ENCODE data around the gene SAMD4A.

Gene SAMD4A

DNA sequence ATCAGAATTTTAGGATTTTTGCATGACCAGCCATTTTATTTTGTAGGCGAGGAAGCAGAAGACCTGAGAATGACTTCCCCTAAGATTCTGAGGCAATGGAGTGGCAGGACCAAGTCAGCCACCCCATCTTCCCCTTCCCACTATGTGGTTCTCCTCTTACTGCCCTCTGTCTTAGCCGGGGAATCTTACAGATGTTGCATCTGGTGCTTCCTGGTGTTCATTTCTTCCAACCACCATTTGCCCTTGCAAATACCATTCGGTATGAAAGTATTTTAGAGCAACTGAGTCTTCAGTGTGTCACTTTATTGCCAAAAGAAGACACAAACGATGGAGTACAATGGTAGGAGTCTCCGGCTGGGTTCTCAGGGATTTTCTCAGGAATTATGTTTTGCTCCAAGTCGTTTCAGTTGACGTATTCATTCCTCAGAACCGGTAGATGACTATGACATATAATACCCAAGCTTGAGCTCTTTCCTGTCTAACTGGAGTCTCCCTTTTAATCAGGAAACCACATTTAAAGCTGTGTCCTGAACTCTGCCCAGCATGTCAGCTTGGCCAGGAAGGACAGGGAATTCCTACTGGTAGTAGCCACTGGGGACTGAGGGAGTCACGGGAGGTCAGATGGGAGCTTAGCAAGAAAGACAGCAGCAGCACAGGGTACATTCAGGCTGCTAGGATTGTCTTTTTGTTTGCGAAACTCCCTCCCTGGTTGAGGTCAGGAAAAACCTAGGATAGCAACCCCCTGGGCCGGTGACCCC, 87.0 kb downstream of the SAMD4A start:
- H3K23ac ChIP-seq (ENCODE audit: low read length) = no peak overlapping the region
- peak overlapping the region; percentile 57 for H2AK5ac ChIP-seq (ENCODE audit: low read length)
- H3K27me3 ChIP-seq (ENCODE audit: insufficient read depth, low read length) = no peaks in the 10 kb centered on the region
- peak overlapping the region; percentile 82 for H3K4ac ChIP-seq (ENCODE audit: low read depth, low read length)
- peaks cover 24% of the 10 kb centered on the region for H3K79me1 ChIP-seq (ENCODE audit: low read length)
- H3K79me2 ChIP-seq (ENCODE audit: control insufficient read depth, insufficient read depth, low read length, poor library complexity) = peaks cover 5% of the 10 kb centered on the region
- H2BK5ac ChIP-seq (ENCODE audit: low read depth, low read length, poor library complexity) = peak overlapping the region; percentile 58
- peak; percentile 87 to 88 for DNase-seq
- H4K12ac ChIP-seq (ENCODE audit: low read depth, low read length) = no peak overlapping the region
- H3K9ac ChIP-seq (ENCODE audit: low read length) = no peak overlapping the region
- peak overlapping the region; percentile 77 for H3K14ac ChIP-seq (ENCODE audit: low read length)
- WGBS (ENCODE audit: extremely low coverage, insufficient coverage, insufficient read length) = no CpG with 5 or more reads among the region's 11 CpGs
- peak overlapping the region; percentile 85 for H2BK120ac ChIP-seq (ENCODE audit: insufficient read depth, low read length, poor library complexity)
- H2BK12ac ChIP-seq (ENCODE audit: low read length) = peak overlapping the region; percentile 81
- H3K4me1 ChIP-seq (ENCODE audit: control insufficient read depth in 1 of 2, insufficient read depth in 2 of 2, low read length in 2 of 2) = peaks cover 26 to 34% of the 10 kb centered on the region in 2 experiments
- H3K36me3 ChIP-seq (ENCODE audit: control insufficient read depth in 1 of 2, insufficient read depth in 2 of 2, low read length in 2 of 2) = no peaks in the 10 kb centered on the region
- H4K8ac ChIP-seq (ENCODE audit: low read depth, low read length) = peak overlapping the region; percentile 17
- H3K4me3 ChIP-seq (ENCODE audit: low read depth, low read length) = no peak overlapping the region
- peak overlapping the region; percentile 75 for H4K91ac ChIP-seq (ENCODE audit: low read depth, low read length)
- H3K27ac ChIP-seq (ENCODE audit: low read depth, low read length) = peak overlapping the region; percentile 40
- peak overlapping the region; percentile 19 for H2AFZ ChIP-seq (ENCODE audit: insufficient read depth, low read length, poor library complexity)
- no peaks in the 10 kb centered on the region for H3K9me3 ChIP-seq (ENCODE audit: insufficient read depth, low read depth, low read length)
- H3K18ac ChIP-seq (ENCODE audit: low read length) = peak overlapping the region; percentile 72
- H3K4me2 ChIP-seq (ENCODE audit: low read length) = no peak overlapping the region

DNA sequence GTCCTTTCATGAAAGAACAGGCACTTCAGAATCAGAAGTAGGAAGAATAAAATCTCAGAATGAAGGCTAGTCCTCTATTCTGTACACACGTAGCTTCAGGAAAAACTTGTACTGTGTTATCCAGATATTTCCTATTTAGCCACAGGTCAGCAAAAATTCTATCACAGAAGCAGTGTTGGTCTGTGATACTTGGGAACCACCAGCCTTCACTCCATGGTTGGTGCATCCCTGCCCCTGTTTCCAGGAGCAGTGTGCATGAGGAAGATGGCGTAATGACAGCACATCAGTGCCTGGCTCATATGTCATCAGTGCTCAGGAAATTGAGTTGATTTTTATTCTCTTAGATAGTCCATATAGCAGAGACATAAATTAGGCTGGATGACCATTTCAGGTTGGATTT, 87.7 kb downstream of the SAMD4A start:
- WGBS (ENCODE audit: extremely low coverage, insufficient coverage, insufficient read length) = no CpG with 5 or more reads among the region's 2 CpGs
- peak overlapping the region; percentile 84 for H2BK12ac ChIP-seq (ENCODE audit: low read length)

DNA sequence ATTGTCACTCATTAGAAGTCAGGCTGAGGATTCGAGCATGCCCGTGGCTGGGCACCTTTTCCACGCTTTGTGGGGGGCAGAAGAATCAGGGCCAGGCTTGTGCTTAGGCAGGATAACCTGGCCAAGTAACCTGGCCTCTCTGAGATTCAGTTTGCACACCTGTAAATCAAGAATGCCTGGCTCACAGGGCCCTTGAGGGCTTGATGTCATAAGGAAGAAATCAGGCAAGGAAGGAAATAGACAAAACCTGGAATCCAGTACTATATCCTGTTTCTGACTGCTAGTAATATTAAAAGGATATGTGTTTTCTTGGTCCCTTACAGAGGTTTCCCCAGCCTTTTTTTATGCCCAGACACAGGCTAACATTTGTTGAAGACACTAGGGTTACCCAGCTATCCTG, 91.9 kb downstream of the SAMD4A start:
- no peak overlapping the region for H4K8ac ChIP-seq (ENCODE audit: low read depth, low read length)
- no peak overlapping the region for H3K4me2 ChIP-seq (ENCODE audit: low read length)
- no peak overlapping the region for H3K4ac ChIP-seq (ENCODE audit: low read depth, low read length)
- H3K9me3 ChIP-seq (ENCODE audit: insufficient read depth, low read depth, low read length) = no peaks in the 10 kb centered on the region
- H3K4me1 ChIP-seq (ENCODE audit: control insufficient read depth in 1 of 2, insufficient read depth in 2 of 2, low read length in 2 of 2) = peaks cover 13 to 22% of the 10 kb centered on the region in 2 experiments
- no peak overlapping the region for H2BK12ac ChIP-seq (ENCODE audit: low read length)
- H2BK120ac ChIP-seq (ENCODE audit: insufficient read depth, low read length, poor library complexity) = no peak overlapping the region
- H3K23ac ChIP-seq (ENCODE audit: low read length) = no peak overlapping the region
- no peak overlapping the region for H2AFZ ChIP-seq (ENCODE audit: insufficient read depth, low read length, poor library complexity)
- no peaks in the 10 kb centered on the region for H3K27me3 ChIP-seq (ENCODE audit: insufficient read depth, low read length)
- H4K91ac ChIP-seq (ENCODE audit: low read depth, low read length) = no peak overlapping the region
- H4K12ac ChIP-seq (ENCODE audit: low read depth, low read length) = no peak overlapping the region
- H3K79me1 ChIP-seq (ENCODE audit: low read length) = peaks cover 8% of the 10 kb centered on the region
- no peak overlapping the region for H2BK5ac ChIP-seq (ENCODE audit: low read depth, low read length, poor library complexity)
- H3K36me3 ChIP-seq (ENCODE audit: control insufficient read depth in 1 of 2, insufficient read depth in 2 of 2, low read length in 2 of 2) = no peaks in the 10 kb centered on the region
- H3K27ac ChIP-seq (ENCODE audit: low read depth, low read length) = no peak overlapping the region
- no peak overlapping the region for H3K18ac ChIP-seq (ENCODE audit: low read length)
- no peak overlapping the region for H3K4me3 ChIP-seq (ENCODE audit: low read depth, low read length)
- no CpG with 5 or more reads among the region's 3 CpGs for WGBS (ENCODE audit: extremely low coverage, insufficient coverage, insufficient read length)
- H3K14ac ChIP-seq (ENCODE audit: low read length) = no peak overlapping the region
- no peaks in the 10 kb centered on the region for H3K79me2 ChIP-seq (ENCODE audit: control insufficient read depth, insufficient read depth, low read length, poor library complexity)
- H3K9ac ChIP-seq (ENCODE audit: low read length) = no peak overlapping the region
- no peak overlapping the region for H2AK5ac ChIP-seq (ENCODE audit: low read length)
- DNase-seq = no peak

More for the DNA sequence above, 87.7 kb downstream of the SAMD4A start:
- Histone ChIP-seq H3K9me3 (ENCODE audit: insufficient read depth, low read depth, low read length) (no peaks in the 10 kb centered on the region), H3K4me2 (ENCODE audit: low read length) (no peak overlapping the region), H3K4me3 (ENCODE audit: low read depth, low read length) (no peak overlapping the region), H2AFZ (ENCODE audit: insufficient read depth, low read length, poor library complexity) (no peak overlapping the region), H2AK5ac (ENCODE audit: low read length) (no peak overlapping the region), H3K79me2 (ENCODE audit: control insufficient read depth, insufficient read depth, low read length, poor library complexity) (peaks cover 5% of the 10 kb centered on the region), H3K36me3 (ENCODE audit: control insufficient read depth in 1 of 2, insufficient read depth in 2 of 2, low read length in 2 of 2) (no peaks in the 10 kb centered on the region), H3K9ac (ENCODE audit: low read length) (no peak overlapping the region), H2BK120ac (ENCODE audit: insufficient read depth, low read length, poor library complexity) (no peak overlapping the region), H3K27ac (ENCODE audit: low read depth, low read length) (no peak overlapping the region), H4K8ac (ENCODE audit: low read depth, low read length) (no peak overlapping the region), H2BK5ac (ENCODE audit: low read depth, low read length, poor library complexity) (no peak overlapping the region), H3K14ac (ENCODE audit: low read length) (no peak overlapping the region), H3K23ac (ENCODE audit: low read length) (no peak overlapping the region), H4K12ac (ENCODE audit: low read depth, low read length) (no peak overlapping the region), H3K18ac (ENCODE audit: low read length) (peak overlapping the region; percentile 42), H3K4me1 (ENCODE audit: control insufficient read depth in 1 of 2, insufficient read depth in 2 of 2, low read length in 2 of 2) (peaks cover 23 to 31% of the 10 kb centered on the region in 2 experiments), H4K91ac (ENCODE audit: low read depth, low read length) (no peak overlapping the region), H3K27me3 (ENCODE audit: insufficient read depth, low read length) (no peaks in the 10 kb centered on the region), H3K79me1 (ENCODE audit: low read length) (peaks cover 21% of the 10 kb centered on the region), H3K4ac (ENCODE audit: low read depth, low read length) (no peak overlapping the region)
- DNase-seq = no peak

DNA sequence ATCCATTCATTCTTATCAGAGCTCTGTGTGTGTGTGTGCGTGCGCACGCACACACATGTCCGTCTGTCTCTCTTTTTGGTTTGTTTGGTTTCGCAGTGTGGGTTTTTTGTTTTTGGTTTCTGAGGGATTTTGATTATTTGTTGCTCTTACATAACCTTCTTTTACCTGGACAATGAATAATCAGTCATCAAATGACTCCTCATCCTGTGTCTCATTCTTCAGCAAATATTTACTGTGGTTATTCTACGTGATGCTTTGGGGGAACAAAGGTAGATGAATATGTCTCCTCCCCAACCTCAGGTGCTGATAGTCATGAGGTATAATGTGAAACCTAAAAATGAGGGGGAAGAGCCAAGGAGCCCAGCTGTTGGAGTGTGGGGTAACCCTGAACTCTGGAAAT, 92.4 kb downstream of the SAMD4A start:
- Histone ChIP-seq H2BK5ac (ENCODE audit: low read depth, low read length, poor library complexity) (no peak overlapping the region), H4K91ac (ENCODE audit: low read depth, low read length) (no peak overlapping the region), H3K4ac (ENCODE audit: low read depth, low read length) (no peak overlapping the region), H3K36me3 (ENCODE audit: control insufficient read depth in 1 of 2, insufficient read depth in 2 of 2, low read length in 2 of 2) (no peaks in the 10 kb centered on the region), H3K79me1 (ENCODE audit: low read length) (peaks cover 7% of the 10 kb centered on the region), H3K4me3 (ENCODE audit: low read depth, low read length) (no peak overlapping the region), H2BK12ac (ENCODE audit: low read length) (no peak overlapping the region), H4K8ac (ENCODE audit: low read depth, low read length) (no peak overlapping the region), H3K18ac (ENCODE audit: low read length) (no peak overlapping the region), H3K9ac (ENCODE audit: low read length) (no peak overlapping the region), H4K12ac (ENCODE audit: low read depth, low read length) (no peak overlapping the region), H3K4me1 (ENCODE audit: control insufficient read depth in 1 of 2, insufficient read depth in 2 of 2, low read length in 2 of 2) (peaks cover 13 to 20% of the 10 kb centered on the region in 2 experiments), H2AFZ (ENCODE audit: insufficient read depth, low read length, poor library complexity) (no peak overlapping the region), H2AK5ac (ENCODE audit: low read length) (no peak overlapping the region), H3K4me2 (ENCODE audit: low read length) (no peak overlapping the region), H3K27me3 (ENCODE audit: insufficient read depth, low read length) (no peaks in the 10 kb centered on the region), H2BK120ac (ENCODE audit: insufficient read depth, low read length, poor library complexity) (no peak overlapping the region), H3K23ac (ENCODE audit: low read length) (no peak overlapping the region), H3K27ac (ENCODE audit: low read depth, low read length) (no peak overlapping the region), H3K79me2 (ENCODE audit: control insufficient read depth, insufficient read depth, low read length, poor library complexity) (peaks cover 2% of the 10 kb centered on the region), H3K9me3 (ENCODE audit: insufficient read depth, low read depth, low read length) (no peaks in the 10 kb centered on the region), H3K14ac (ENCODE audit: low read length) (no peak overlapping the region)
- no peak for DNase-seq
- WGBS (ENCODE audit: extremely low coverage, insufficient coverage, insufficient read length) = no CpG with 5 or more reads among the region's 6 CpGs
